Articular chondrocyte of knee joint (primary cell): ENCODE measurements around the gene GPR148. TPM values are rescaled to one million over a fixed set of nuclear protein-coding genes. Genes with fewer than 3 reads are reported as not detected.

Experiments used
- total RNA-seq: library from RNA; depleted of rRNA; stranded (reverse); fragments of >200 nt; gene quantifications from 2 replicates; pipeline ENCODE4 v1.2.3, GENCODE V29; 2012

The GPR148 gene
- total RNA-seq: not detected in 2 replicates

GRCh38 chr2:130728549-130729316 lies at the start of gene GPR148:
Gene GPR148, plus strand, starts transcription at chr2:130729070. Its CDS starts 82 bp downstream, at chr2:130729152.

GRCh38 chr2:130755256-130756052 lies 26.6 kb downstream of the GPR148 start, which contains the start of gene AMER3:
Gene AMER3, plus strand, starts transcription at chr2:130755540. Its CDS starts 6,533 bp downstream, at chr2:130762073.

Other genes starting within 250 kb of the GPR148 start
- gene POTEI, start 219.7 kb upstream of the GPR148 start, total RNA-seq: not detected in 2 replicates
- not detected in 2 replicates for gene CFC1B, start 207.8 kb upstream of the GPR148 start, total RNA-seq
- gene CFC1, start 129.5 kb upstream of the GPR148 start, total RNA-seq: not detected in 2 replicates
- not detected in 2 replicates for gene POTEJ, start 117.6 kb upstream of the GPR148 start, total RNA-seq
- not detected in 2 replicates for gene AMER3, start 26.5 kb downstream of the GPR148 start, total RNA-seq
- 12.9 and 16.3 TPM in 2 replicates for gene ARHGEF4, start 107.8 kb downstream of the GPR148 start, total RNA-seq